GM18870 (cell line): Measurements from ENCODE around the gene CAT.

Experiments
- ATAC-seq: cut with Tn5 transposase; IDR thresholded peaks from one replicate; pipeline ENCODE4 v1.9.1; 2021; ENCODE audit warnings: moderate library complexity; ENCODE audit not compliant: unreplicated experiment

CAT gene

DNA sequence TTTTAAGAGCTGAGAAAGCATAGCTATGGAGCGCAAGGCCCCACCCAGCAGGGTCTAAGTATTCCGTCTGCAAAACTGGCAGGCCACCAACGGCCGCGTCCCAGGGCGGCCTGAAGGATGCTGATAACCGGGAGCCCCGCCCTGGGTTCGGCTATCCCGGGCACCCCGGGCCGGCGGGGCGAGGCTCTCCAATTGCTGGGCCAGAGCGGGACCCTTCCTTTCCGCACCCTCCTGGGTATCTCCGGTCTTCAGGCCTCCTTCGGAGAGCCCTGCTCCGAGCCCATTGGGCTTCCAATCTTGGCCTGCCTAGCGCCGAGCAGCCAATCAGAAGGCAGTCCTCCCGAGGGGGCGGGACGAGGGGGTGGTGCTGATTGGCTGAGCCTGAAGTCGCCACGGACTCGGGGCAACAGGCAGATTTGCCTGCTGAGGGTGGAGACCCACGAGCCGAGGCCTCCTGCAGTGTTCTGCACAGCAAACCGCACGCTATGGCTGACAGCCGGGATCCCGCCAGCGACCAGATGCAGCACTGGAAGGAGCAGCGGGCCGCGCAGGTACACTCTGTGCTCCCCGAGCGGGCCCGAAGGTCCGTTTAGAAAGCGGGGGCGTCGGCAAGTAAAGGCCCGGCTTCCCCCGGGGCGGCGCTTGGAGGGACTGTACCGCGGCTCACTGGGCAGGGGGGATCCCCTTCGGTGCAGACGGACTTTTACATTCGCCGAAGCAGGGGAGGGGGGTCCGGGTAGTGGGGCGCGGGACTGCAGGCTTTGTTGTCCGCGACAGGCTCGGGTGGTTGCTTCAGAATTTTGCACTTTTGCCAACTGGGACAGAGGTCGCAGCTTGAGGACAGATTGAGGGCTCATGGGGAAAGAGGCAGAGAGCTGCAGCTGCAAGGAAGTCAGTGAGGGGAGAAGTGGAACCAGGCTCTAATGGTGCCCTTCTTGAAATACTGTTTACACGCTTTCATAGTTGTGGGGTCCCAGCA, at the start of gene CAT:
TSS of gene CAT (plus strand) at position 406 of the 979 bp plus-strand sequence. CDS start at position 486, 80 bp downstream.
- ATAC-seq = peak; percentile 92

DNA sequence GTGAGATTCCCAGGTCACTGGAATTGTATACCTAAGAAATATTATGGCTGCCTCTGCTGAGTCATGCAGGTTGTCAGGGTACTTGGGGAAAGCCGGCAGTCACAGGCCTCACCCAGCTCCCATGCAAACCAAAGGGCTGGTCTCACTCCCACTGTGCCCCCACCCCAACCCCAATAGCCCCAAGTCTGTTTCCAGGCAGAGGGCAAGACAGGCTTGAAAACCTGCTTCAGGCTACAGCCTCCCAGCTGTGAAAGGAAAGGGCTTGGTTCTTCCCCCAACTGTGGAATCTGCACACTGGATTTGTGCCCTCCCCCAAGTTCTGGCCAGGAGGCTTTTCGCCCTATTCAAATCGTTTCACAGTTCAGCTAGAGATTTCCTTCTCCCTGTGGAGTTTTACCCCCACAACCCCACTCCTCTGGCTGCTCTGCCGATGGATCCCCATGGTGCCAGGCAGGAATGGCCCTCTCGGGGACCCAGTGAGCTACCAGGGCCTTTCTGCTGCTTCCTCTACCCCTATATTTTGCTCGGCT, 43.9 kb upstream of the CAT start:
- no peak for ATAC-seq

DNA sequence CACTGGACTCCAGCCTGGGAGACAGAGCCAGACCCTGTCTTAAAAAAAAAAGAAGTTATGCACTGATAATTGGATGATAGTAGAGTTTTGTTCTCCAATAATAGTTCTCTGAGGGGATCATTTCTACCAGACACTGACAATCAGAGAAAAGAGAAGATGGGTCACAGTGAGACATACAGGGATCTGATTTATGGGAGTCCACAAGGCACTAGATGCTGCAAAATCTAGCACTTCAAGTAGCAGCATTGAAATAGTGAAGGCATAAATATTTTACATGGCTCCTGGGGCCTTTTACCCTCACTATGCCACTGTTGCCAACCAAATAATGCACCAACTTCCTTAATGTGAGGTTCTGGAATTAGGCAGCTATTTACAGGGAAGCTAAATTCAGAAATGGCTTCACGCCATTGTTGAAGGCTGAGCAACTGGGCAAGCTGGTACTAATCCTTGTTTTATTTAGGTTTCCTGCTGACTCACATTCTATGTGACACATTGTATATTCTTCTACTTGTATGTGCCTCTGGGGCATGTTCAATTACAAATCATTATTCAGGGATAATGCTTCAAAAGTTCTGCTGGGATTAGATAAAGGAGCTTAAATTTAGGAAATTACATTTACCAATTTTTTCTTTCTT, 42.7 kb upstream of the CAT start:
- no peak for ATAC-seq

DNA sequence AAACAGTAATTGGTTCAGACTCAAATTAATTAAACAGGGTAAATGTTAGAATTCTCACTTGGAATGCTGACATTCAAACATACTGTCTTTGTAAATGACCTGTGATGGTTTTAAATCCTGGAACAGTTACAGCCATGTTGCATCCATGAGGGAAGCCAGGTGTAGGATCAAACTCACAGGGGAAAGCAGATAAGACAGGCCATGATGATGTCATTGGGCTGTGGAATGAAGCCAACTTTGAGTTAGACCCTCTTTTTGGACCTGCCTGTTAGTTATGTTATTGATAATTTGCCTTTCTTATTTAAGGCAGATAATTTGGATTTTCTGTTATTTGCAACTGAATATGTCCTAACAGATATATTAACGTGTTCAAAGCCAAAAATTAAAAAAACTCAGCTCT, 41.6 kb upstream of the CAT start:
- no peak for ATAC-seq

DNA sequence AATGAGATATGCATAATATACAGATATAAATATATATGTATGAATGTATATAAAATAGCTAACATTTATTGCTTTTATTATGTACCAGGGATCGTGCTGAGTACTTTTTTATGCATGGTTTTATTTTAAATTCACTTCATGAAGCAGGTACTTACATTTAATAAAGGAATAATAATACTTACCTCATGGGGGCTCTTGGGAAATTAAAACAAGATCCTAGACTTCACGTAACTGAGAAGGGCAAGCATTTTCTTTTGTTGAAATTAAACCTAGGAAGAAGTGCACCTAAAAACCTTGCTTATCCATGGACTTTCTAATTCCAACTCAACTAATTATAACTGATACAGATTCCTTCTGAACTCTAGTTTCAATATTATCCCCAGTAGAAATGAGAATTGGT, 40.9 kb upstream of the CAT start:
- ATAC-seq = no peak

DNA sequence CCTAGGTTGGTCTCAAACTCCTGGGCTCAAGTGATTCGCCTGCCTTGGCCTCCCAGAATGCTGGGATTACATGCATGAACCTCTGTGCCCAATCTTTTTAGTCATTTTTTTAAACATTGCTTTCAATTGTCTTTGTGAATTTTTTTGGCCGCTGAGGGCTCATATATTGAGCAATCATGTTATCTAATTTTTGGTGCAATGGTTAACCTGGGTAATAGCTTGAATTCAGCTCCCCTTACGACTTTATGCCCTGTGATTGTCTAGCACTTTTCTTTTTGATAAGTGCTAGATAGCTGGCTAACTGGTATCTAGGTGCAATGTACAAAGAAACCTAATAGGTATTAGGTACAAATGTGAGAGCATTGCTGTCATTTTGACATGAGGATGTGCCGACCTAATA, 35.3 kb upstream of the CAT start:
- ATAC-seq = no peak

DNA sequence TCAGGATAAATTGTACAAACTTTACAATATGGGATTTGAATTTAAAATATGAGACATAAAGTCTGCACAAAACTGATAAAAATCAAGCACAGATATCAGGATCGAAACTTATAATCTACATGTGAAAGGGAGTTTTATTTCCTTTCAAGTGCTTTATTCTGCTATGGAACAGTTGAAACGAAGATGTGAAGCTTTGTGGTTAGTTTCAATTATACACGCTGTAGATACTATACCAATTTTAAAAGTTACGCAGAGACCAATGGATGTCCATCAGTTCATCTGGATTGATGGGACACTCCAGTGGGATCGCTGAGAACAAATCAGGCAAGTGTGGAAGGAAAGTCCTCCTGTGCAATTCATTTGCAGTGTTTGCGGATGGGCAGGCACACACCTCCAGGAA, 34.5 kb upstream of the CAT start:
- no peak for ATAC-seq

DNA sequence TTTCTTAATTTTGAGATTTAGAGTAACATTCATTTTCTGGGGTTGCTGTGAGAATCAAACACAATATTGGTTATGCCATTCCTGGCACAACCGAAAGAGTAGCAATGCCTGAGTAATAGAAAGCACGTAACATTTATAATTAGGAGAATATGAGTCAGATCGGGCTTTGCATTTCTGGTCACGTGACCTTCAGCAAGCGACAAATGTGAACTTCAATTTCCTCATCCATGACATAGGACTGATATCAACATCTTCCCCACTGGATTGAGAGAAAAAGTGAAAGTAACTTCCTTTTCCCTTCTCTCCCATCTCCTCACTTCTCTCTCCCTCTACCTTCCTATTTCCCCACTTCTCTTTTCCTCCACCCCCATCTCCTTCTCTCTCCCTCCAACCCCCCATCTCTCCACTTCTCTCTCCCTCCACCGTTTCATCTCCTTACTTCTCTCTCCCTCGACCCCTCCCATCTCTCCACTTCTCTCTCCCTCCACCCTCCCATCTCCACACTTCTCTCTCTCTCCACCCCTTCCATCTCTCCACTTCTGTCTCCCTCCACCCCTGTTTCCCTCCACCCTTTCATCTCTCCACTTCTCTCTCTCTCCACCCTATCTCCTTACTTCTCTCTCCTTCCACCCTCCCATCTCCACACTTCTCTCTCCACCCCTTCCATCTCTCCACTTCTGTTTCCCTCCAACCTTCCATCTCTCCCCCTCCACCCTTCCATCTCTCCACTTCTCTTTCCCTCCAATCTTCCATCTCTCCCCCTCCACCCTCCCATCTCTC, 33.5 kb upstream of the CAT start:
- no peak for ATAC-seq

DNA sequence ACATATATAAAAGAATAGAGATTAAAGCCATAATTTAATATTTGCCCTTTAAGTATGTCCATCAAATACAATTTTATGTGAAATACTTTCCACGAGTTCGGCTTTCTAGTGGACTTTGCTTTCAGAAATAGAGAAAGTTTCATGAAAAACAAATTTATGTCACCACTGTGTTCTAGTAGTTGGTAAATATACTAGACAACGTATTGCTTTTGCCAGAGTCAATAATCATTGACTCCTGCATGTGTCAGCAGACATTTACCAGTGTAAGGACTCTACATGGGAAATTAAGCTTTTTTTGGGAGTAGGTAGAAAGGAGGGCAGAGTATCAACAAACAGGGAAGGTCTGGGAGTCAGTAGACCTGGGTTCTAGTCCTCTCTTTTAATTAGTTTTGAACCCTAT, 32.3 kb upstream of the CAT start:
- no peak for ATAC-seq

DNA sequence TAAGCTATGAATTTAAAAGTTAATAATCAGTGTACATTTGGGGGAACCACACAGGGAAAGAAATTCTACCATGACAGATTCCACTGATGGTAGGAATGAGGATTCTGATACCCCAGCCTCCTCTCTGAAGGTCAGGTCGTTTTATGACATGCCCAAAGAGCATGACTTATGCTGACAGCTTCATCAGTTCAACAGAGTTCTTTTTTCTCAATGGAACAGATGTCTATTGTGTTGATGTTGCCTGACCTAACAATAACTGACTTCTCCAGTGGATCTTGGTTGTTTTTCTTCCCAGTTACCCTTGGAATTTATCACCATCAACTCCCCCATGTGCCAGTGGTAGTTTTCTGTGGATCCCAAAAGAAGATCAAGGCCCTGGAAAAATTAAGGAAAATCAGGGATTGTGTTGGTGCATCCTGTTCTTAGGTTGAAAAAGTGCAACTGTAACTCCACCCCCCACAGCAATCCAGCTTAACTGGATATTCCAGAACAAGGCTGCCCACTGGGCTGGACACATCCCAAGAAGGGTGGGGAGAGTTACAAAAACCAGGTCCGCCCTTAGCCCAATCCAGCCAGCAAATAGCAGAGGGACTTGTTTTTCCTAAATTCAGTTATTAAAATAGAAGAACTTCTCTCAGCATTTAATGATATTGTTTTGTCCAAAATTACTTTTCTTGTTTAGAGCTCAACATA, 31.5 kb upstream of the CAT start:
- no peak for ATAC-seq

DNA sequence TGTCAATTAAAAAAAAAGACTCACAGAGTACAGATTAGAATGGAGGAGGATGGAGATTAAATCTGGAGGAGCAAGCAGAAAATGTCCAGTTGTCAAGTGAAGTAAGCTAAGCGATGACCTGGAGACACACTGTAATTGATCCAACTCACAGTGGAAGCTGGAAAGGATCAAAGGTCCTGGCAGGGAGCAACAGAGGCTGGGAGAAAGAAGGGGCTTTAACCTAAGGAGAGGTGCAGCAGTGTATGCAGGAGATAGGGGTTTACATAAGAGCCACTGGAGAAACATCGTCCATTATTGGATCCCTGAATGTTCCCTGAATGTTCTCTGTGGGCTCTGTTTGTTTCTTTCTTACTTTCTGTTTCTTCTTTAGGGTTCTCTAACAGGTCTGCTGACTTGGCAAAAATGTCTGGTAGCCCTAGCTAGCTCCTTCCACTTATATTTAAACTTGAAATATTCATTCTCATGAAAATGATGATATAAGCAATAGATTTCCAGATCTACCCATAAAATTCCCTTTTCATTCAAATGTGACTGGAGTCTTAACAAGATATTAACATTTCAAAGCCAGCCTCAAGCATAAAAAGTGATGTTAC, 30.1 kb upstream of the CAT start:
- ATAC-seq = no peak

DNA sequence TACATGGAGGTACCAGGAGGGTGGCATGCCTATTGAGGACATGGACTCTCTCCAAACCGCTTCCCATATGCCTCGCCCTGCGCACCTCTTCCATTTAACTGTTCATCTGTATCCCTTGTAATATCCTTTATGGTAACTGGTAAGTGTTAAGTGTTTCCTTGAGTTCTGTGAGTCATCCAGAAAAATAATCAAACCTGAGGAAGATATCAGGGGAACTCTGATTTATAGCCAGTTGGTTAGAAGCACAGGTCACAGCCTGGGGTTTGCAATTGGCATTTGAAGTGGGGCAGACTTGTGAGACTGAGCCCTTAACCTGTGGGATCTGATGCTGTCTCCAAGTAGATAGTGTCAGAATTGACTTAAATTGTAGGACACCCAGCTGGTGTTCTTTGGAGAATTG, 27.6 kb upstream of the CAT start:
- no peak for ATAC-seq

DNA sequence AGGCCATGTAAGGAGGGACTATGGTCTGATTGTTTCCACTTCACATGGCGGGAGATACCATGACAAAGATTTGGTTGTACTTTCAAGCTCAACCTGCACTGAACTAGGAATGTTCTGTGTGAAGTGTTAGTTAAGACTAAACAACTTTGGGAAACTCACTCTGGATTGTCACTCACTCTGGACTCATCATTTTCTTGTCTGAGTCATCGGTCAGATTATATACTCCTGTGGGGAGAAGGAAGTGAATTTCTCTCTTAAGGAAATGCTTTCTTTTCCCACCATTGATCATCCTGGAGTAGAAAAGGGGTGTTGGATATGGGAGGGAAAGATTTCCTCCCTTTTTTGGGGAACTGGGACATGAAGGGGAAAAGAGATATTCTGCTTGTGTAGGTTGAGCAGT, 26.9 kb upstream of the CAT start:
- no peak for ATAC-seq

DNA sequence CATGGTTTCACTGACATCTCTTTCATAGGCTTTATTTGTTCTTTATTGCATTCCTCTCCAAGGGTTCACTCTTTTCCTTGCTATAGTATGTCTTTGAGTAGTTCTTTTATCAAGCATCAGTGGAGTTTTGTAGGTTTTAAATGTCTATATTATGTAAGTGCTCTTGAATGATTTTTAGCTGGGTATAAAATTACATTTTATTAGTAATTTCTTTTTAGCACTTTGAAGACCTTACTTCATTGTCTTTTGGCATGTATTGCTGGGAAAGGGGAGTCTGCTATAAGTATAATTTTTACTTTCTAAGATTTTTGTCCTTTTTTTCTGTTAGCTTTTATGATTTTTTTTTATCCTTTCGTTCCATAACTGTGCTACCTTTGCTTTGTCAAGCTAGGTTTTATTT, 25.5 kb upstream of the CAT start:
- ATAC-seq = no peak

DNA sequence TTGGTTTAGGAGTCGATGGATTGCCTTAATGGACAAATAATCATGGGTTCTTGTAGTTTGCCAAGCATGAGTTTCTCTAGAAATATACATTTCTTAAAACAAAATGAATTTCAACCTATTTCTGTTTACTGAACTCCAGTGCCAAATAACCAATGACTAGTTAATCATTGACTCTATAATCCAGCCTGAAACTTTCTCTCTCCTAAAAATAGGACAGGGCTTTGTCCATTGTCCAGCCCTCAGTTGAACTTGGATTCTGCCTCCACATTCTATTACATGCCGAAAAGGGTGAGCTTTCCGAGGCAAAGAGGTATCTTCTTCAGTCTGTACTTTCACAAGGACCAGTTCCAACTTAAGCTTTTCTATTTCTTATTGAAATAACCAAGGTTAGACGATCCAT, 23.2 kb upstream of the CAT start:
- no peak for ATAC-seq

DNA sequence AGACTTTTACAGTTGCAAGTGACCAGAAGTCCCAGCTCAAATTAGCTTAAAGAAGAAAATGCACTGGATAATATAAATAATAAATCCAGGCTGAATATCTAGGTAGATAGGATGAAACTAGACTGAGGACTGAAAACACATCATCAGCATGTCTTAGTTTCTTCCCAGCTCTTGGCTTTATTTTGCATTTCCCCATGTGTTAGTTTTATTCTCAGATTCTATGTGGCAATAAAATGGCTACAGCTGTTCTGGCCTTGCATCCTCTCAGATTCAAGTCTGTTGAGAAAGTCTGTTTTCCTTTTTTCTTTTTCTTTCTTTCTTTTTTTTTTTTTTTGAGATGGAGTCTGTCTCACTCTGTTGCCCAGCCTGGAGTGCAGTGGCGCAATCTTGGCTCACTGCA, 22.6 kb upstream of the CAT start:
- no peak for ATAC-seq

DNA sequence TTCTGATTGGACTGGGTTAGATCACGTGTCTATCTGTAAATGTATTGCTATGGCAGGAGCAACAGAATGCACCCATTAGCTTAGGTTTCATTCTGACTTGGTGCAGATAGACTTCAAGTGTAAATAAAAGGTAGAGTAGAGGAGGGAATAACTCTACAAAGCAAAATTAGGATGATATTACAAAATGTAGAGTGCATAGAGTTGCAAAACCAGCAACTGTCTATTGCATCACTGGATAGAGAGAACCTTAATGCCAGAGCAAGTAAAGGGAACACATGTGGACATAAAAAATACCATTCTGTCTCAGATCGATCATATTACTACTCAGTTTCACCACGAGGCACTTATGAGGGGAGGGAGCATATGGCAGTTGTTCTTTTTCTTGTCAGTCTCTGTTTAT, 22.0 kb upstream of the CAT start:
- ATAC-seq = no peak

DNA sequence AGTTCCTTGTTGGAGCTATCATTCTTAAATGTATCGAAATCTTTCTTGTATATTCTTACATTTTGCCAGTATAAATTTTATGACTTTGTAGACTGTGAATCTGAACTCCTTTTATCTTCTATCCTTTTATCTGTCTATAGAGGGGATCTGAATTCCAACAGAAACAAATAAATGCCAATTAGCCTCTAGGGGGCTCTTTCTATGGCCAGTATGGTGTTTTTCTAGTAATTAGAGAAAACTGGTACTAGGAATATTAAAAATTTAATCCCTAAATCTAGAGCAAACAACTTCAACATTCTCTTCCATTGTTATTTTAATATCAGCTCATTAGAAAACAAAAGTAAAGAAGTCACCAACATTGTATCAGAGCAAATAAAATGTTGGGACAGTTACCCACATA, 21.5 kb upstream of the CAT start:
- ATAC-seq = no peak

DNA sequence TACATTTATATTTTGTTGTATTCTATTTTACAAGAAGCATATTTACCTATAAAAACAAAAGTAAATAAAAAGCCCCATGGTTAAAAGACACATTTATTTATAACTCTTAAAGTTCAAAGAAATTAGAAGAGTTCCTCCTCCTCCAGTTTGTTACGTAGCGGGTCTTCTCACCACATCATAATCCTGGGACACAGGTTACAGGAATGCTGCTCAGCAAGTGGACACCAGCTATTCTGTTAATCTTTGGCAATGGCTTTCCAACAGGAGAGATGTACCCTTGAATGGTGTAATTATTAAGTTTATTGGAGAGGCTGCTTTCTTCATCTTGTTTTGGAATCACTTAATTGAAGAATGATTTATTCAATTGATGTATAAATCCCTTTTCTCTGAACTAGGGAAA, 19.6 kb upstream of the CAT start:
- no peak for ATAC-seq

DNA sequence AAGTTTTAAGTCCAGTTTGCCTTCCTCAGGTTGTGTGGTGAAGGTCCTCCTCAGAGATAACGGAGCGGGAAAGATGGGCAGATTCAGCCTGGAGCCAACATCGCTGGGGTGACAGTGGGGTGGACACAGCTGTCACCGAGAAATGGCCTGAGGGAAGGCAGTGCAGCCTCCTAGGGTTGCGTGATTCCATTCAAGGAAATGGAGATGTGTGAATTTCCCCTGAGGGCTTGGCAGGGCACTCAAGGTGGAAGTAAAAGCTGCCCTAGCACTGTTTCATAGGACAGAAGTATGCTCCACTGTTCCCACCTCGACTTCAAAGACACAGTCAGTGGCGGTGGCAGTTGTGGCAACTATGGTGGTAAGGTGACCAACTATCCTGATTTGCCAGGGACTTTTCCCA, 15.4 kb upstream of the CAT start:
- no peak for ATAC-seq
